Measurements from ENCODE around the gene PPP1CB. TPM values are rescaled to one million over a fixed set of nuclear protein-coding genes. Genes with fewer than 3 reads are reported as not detected.

PPP1CB gene
- polyA plus RNA-seq, 2 of the 4 experiments (the other 2 are of a cell fraction): 147 to 188 TPM

GRCh38 chr2:28761420-28761819, 9.8 kb downstream of the PPP1CB start:
- Histone ChIP-seq H3K4me1 (peaks cover 32% of the 10 kb centered on the region), H3K27ac (no peak overlapping the region), H3K9me3 (no peaks in the 10 kb centered on the region), H3K4me2 (no peak overlapping the region), H3K4me3 (no peak overlapping the region)
- WGBS (ENCODE audit: missing lambda C conversion rate): 97% methylated on average over 3 of the region's 3 CpGs
- FAIRE-seq: no peak
- ChIA-PET POLR2A (no interaction called here), CTCF (interaction anchor here (1.1 to 4.2 kb wide), 6 partner anchors 7 to 1058 kb away, joined by 3 to 26 read pairs (median 11); no protein-coding TSS in a partner anchor)
- TF ChIP-seq FOSL2 (IDR thresholded peaks at IDR 0.05): no peak
- no peak for TF ChIP-seq FOSL2 (CRISPR knock-in tag; IDR thresholded peaks at IDR 0.05)
- TF ChIP-seq CHD4 (IDR thresholded peaks at IDR 0.05; ENCODE audit: borderline replicate concordance): no peak
- TF ChIP-seq SMC3 (IDR thresholded peaks at IDR 0.05): no peak
- no peak for TF ChIP-seq CEBPB (IDR thresholded peaks at IDR 0.05)
- no peak for TF ChIP-seq RNF2 (IDR thresholded peaks at IDR 0.05; ENCODE audit: borderline replicate concordance, low read depth)
- no peak for TF ChIP-seq KDM1A (IDR thresholded peaks at IDR 0.05; ENCODE audit: low read depth)
- TF ChIP-seq ATOH8 (CRISPR knock-in tag; IDR thresholded peaks at IDR 0.05; ENCODE audit: low read depth): no peak
- no peak for TF ChIP-seq GATA3 (IDR thresholded peaks at IDR 0.05; ENCODE audit: borderline replicate concordance)
- no peak for TF ChIP-seq HES2 (IDR thresholded peaks at IDR 0.05)
- TF ChIP-seq RAD21 (conservative IDR thresholded peaks at IDR 0.05 in 1 of 2, IDR thresholded peaks at IDR 0.05 in 1 of 2): no peak
- TF ChIP-seq ELK1 (IDR thresholded peaks at IDR 0.05; ENCODE audit: low read depth, low read length): no peak
- TF ChIP-seq BHLHE40 (IDR thresholded peaks at IDR 0.05; ENCODE audit: low read depth, low read length): no peak
- no peak for TF ChIP-seq EHF (CRISPR knock-in tag; IDR thresholded peaks at IDR 0.05)
- no peak for TF ChIP-seq PBX3 (IDR thresholded peaks at IDR 0.05)
- TF ChIP-seq HOXB5 (CRISPR knock-in tag; IDR thresholded peaks at IDR 0.05): no peak
- no peak for TF ChIP-seq MYC (IDR thresholded peaks at IDR 0.05; ENCODE audit: borderline replicate concordance, low read length)
- no peak for TF ChIP-seq MAX (IDR thresholded peaks at IDR 0.05)
- no peak for TF ChIP-seq HDAC2 (IDR thresholded peaks at IDR 0.05)
- TF ChIP-seq E2F6 (IDR thresholded peaks at IDR 0.05; ENCODE audit: borderline replicate concordance, low read depth): no peak
- no peak for TF ChIP-seq HEYL (CRISPR knock-in tag; IDR thresholded peaks at IDR 0.05)
- ATAC-seq: no peak
- DNase-seq (ENCODE audit: low read depth in 1 of 2, low spot score in 1 of 2): no peak

GRCh38 chr2:28764909-28765711, 13.5 kb downstream of the PPP1CB start:
- no peak overlapping the region for H3K4me2 ChIP-seq
- ATAC-seq: no peak
- TF ChIP-seq HOXB13 (CRISPR knock-in tag; IDR thresholded peaks at IDR 0.05; ENCODE audit: low read depth) (no peak), HOXA7 (CRISPR knock-in tag; IDR thresholded peaks at IDR 0.05) (no peak), BCL3 (IDR thresholded peaks at IDR 0.05) (no peak), JUNB (IDR thresholded peaks at IDR 0.05) (no peak), TP53 (CRISPR knock-in tag; IDR thresholded peaks at IDR 0.05) (no peak), HOXB5 (CRISPR knock-in tag; IDR thresholded peaks at IDR 0.05) (no peak), ATOH8 (CRISPR knock-in tag; IDR thresholded peaks at IDR 0.05; ENCODE audit: low read depth) (no peak), CEBPB (IDR thresholded peaks at IDR 0.05) (no peak), POLR2A (IDR thresholded peaks at IDR 0.05; ENCODE audit: low read length) (no peak), FOXS1 (CRISPR knock-in tag; IDR thresholded peaks at IDR 0.05) (no peak), ZSCAN20 (CRISPR knock-in tag; IDR thresholded peaks at IDR 0.05) (no peak), PBX3 (IDR thresholded peaks at IDR 0.05) (no peak), MYC (IDR thresholded peaks at IDR 0.05; ENCODE audit: borderline replicate concordance, low read length) (no peak), HEYL (CRISPR knock-in tag; IDR thresholded peaks at IDR 0.05) (no peak), MAX (IDR thresholded peaks at IDR 0.05) (no peak)

More at GRCh38 chr2:28764909-28765711, 13.5 kb downstream of the PPP1CB start:
- no peak for DNase-seq (ENCODE audit: low read depth in 1 of 2, low spot score in 1 of 2)
- peaks cover 7% of the 10 kb centered on the region; the same call in 1 of the 3 replicates for H3K9me3 ChIP-seq
- ChIA-PET POLR2A (no interaction called here), CTCF (interaction anchor here (0.9 to 2.2 kb wide), 3 partner anchors 11 to 171 kb away, joined by 4 to 7 read pairs (median 4); partner anchors contain the start of gene PPP1CB)
- H3K4me3 ChIP-seq: no peak overlapping the region
- no peak overlapping the region for H3K27ac ChIP-seq
- H3K4me1 ChIP-seq: peaks cover 8% of the 10 kb centered on the region; the same call in 2 of the 3 replicates
- 93% methylated on average over 8 of the region's 8 CpGs for WGBS (ENCODE audit: missing lambda C conversion rate)
- no peak for FAIRE-seq
